Activated T-helper 2 cell treated with anti-CD3 and anti-CD28 coated beads, Interferon-gamma antibody, Interleukin-2, Interleukin-4, amounts not matched to agents 10 μg/mL and 5 μg/mL and 100 μg/mL, durations not matched to agents 14 hours and 24 hours and 36 hours (primary cell): ENCODE measurements around the gene HS3ST3B1. TPM values are rescaled to one million over a fixed set of nuclear protein-coding genes. Genes with fewer than 3 reads are reported as not detected.

Experiments
- DNase-seq: peaks from one replicate; pipeline ENCODE4 v3.0.0; 2021; ENCODE audit warnings: low spot score
- H3K27ac Mint-ChIP-seq: one replicate; pipeline ENCODE4 v1.8.0; 2021; ENCODE audit warnings: mixed read lengths
- H3K27me3 Mint-ChIP-seq: one replicate; pipeline ENCODE4 v1.8.0; 2021; ENCODE audit warnings: low read depth, mixed read lengths
- H3K36me3 Mint-ChIP-seq: one replicate; pipeline ENCODE4 v1.8.0; 2021; ENCODE audit warnings: low read depth, mixed read lengths
- H3K4me1 Mint-ChIP-seq: one replicate; pipeline ENCODE4 v1.8.0; 2021; ENCODE audit warnings: low read depth, mixed read lengths
- H3K4me3 Mint-ChIP-seq: one replicate; pipeline ENCODE4 v1.8.0; 2021; ENCODE audit warnings: low read depth, mild to moderate bottlenecking, moderate library complexity, mixed read lengths
- H3K9me3 Mint-ChIP-seq: one replicate; pipeline ENCODE4 v1.8.0; 2021; ENCODE audit warnings: mixed read lengths
- intact Hi-C: fragments of 100-400 bp; cut with micrococcal nuclease; formaldehyde crosslinking; loops from one replicate; pipeline ENCODE4 v1.15.1; 2023
- total RNA-seq: library from RNA; stranded (reverse); gene quantifications from 2 replicates; pipeline ENCODE4 v1.2.3, GENCODE V29; 2022

The HS3ST3B1 gene
- total RNA-seq, 1 donor from 2014 or later: 8.6 TPM

GRCh38 chr17:14331982-14332298 lies 31.1 kb downstream of the HS3ST3B1 start:
- peaks cover 38% of the 10 kb centered on the region for H3K4me1 Mint-ChIP-seq
- peaks cover 5% of the 10 kb centered on the region for H3K36me3 Mint-ChIP-seq
- no peak overlapping the region for H3K4me3 Mint-ChIP-seq
- H3K27ac Mint-ChIP-seq: no peak overlapping the region
- H3K9me3 Mint-ChIP-seq: no peaks in the 10 kb centered on the region
- DNase-seq: no peak
- intact Hi-C loops: no loop called here
- H3K27me3 Mint-ChIP-seq: no peaks in the 10 kb centered on the region

GRCh38 chr17:14332331-14332730 lies 31.4 kb downstream of the HS3ST3B1 start:
- Mint-ChIP-seq H3K27me3 (no peaks in the 10 kb centered on the region), H3K9me3 (no peaks in the 10 kb centered on the region), H3K4me3 (no peak overlapping the region), H3K27ac (no peak overlapping the region), H3K4me1 (peaks cover 40% of the 10 kb centered on the region), H3K36me3 (peaks cover 5% of the 10 kb centered on the region)
- intact Hi-C loops: no loop called here
- no peak for DNase-seq

GRCh38 chr17:14333506-14333905 lies 32.6 kb downstream of the HS3ST3B1 start:
- H3K9me3 Mint-ChIP-seq: no peaks in the 10 kb centered on the region
- no peak for DNase-seq
- H3K27ac Mint-ChIP-seq: no peak overlapping the region
- no peaks in the 10 kb centered on the region for H3K27me3 Mint-ChIP-seq
- H3K4me1 Mint-ChIP-seq: peaks cover 46% of the 10 kb centered on the region
- H3K4me3 Mint-ChIP-seq: no peak overlapping the region
- H3K36me3 Mint-ChIP-seq: no peaks in the 10 kb centered on the region
- intact Hi-C loops: no loop called here

GRCh38 chr17:14334276-14334840 lies 33.5 kb downstream of the HS3ST3B1 start:
- DNase-seq: no peak
- Mint-ChIP-seq H3K9me3 (no peaks in the 10 kb centered on the region), H3K27ac (peak overlapping the region; percentile 62), H3K4me1 (peaks cover 45% of the 10 kb centered on the region), H3K27me3 (no peaks in the 10 kb centered on the region), H3K4me3 (no peak overlapping the region), H3K36me3 (peaks cover 4% of the 10 kb centered on the region)
- intact Hi-C loops: no loop called here

GRCh38 chr17:14334919-14335318 lies 34.0 kb downstream of the HS3ST3B1 start:
- Mint-ChIP-seq H3K4me1 (peaks cover 47% of the 10 kb centered on the region), H3K27me3 (no peaks in the 10 kb centered on the region), H3K27ac (peak overlapping the region; percentile 62), H3K36me3 (peaks cover 4% of the 10 kb centered on the region), H3K4me3 (no peak overlapping the region), H3K9me3 (no peaks in the 10 kb centered on the region)
- intact Hi-C loops: loop anchor here (5.0 kb wide), 1 partner anchor 222 kb away; no protein-coding TSS in a partner anchor
- DNase-seq: no peak

GRCh38 chr17:14336418-14336817 lies 35.5 kb downstream of the HS3ST3B1 start:
- intact Hi-C loops: loop anchor here (2.0 to 5.0 kb wide), 2 partner anchors 134 to 221 kb away; no protein-coding TSS in a partner anchor
- no peak for DNase-seq
- H3K4me3 Mint-ChIP-seq: no peak overlapping the region
- no peaks in the 10 kb centered on the region for H3K9me3 Mint-ChIP-seq
- H3K36me3 Mint-ChIP-seq: peaks cover 8% of the 10 kb centered on the region
- peaks cover 49% of the 10 kb centered on the region for H3K4me1 Mint-ChIP-seq
- no peak overlapping the region for H3K27ac Mint-ChIP-seq
- H3K27me3 Mint-ChIP-seq: no peaks in the 10 kb centered on the region

- Mint-ChIP-seq H3K27ac (peak overlapping the region; percentile 81), H3K27me3 (no peaks in the 10 kb centered on the region), H3K36me3 (peaks cover 8% of the 10 kb centered on the region), H3K4me3 (peak overlapping the region; percentile 20), H3K9me3 (no peaks in the 10 kb centered on the region), H3K4me1 (peaks cover 46% of the 10 kb centered on the region)
- DNase-seq: no peak
- intact Hi-C loops: loop anchor here (1.0 to 5.0 kb wide), 9 partner anchors 16 to 220 kb away; no protein-coding TSS in a partner anchor
Observed at GRCh38 chr17:14337596-14338079, 36.8 kb downstream of the HS3ST3B1 start.

GRCh38 chr17:14340857-14341754 lies 40.2 kb downstream of the HS3ST3B1 start:
- no peaks in the 10 kb centered on the region for H3K9me3 Mint-ChIP-seq
- H3K36me3 Mint-ChIP-seq: peaks cover 17% of the 10 kb centered on the region
- DNase-seq: no peak
- H3K27ac Mint-ChIP-seq: no peak overlapping the region
- H3K4me3 Mint-ChIP-seq: no peak overlapping the region
- intact Hi-C loops: no loop called here
- H3K4me1 Mint-ChIP-seq: peaks cover 28% of the 10 kb centered on the region
- H3K27me3 Mint-ChIP-seq: no peaks in the 10 kb centered on the region

GRCh38 chr17:14341866-14342265 lies 41.0 kb downstream of the HS3ST3B1 start:
- H3K27me3 Mint-ChIP-seq: no peaks in the 10 kb centered on the region
- H3K4me3 Mint-ChIP-seq: no peak overlapping the region
- H3K4me1 Mint-ChIP-seq: peaks cover 22% of the 10 kb centered on the region
- H3K36me3 Mint-ChIP-seq: peaks cover 21% of the 10 kb centered on the region
- H3K9me3 Mint-ChIP-seq: no peaks in the 10 kb centered on the region
- intact Hi-C loops: no loop called here
- DNase-seq: no peak
- H3K27ac Mint-ChIP-seq: no peak overlapping the region

- H3K27ac Mint-ChIP-seq: no peak overlapping the region
- peaks cover 46% of the 10 kb centered on the region for H3K36me3 Mint-ChIP-seq
- intact Hi-C loops: no loop called here
Observed at GRCh38 chr17:14346801-14347200, 45.9 kb downstream of the HS3ST3B1 start.

GRCh38 chr17:14351493-14351892 lies 50.6 kb downstream of the HS3ST3B1 start:
- DNase-seq: no peak
- Mint-ChIP-seq H3K4me3 (no peak overlapping the region), H3K4me1 (peaks cover 9% of the 10 kb centered on the region), H3K9me3 (no peaks in the 10 kb centered on the region), H3K27me3 (no peaks in the 10 kb centered on the region), H3K36me3 (peaks cover 35% of the 10 kb centered on the region), H3K27ac (no peak overlapping the region)
- intact Hi-C loops: no loop called here

More at GRCh38 chr17:14346801-14347200, 45.9 kb downstream of the HS3ST3B1 start:
- Mint-ChIP-seq H3K9me3 (no peaks in the 10 kb centered on the region), H3K4me1 (peaks cover 6% of the 10 kb centered on the region), H3K4me3 (no peak overlapping the region), H3K27me3 (no peaks in the 10 kb centered on the region)
- DNase-seq: no peak

GRCh38 chr17:14352136-14352535 lies 51.3 kb downstream of the HS3ST3B1 start:
- DNase-seq: no peak
- H3K9me3 Mint-ChIP-seq: no peaks in the 10 kb centered on the region
- no peak overlapping the region for H3K4me3 Mint-ChIP-seq
- no peak overlapping the region for H3K27ac Mint-ChIP-seq
- H3K4me1 Mint-ChIP-seq: peaks cover 9% of the 10 kb centered on the region
- intact Hi-C loops: no loop called here
- no peaks in the 10 kb centered on the region for H3K27me3 Mint-ChIP-seq
- peaks cover 32% of the 10 kb centered on the region for H3K36me3 Mint-ChIP-seq

- Mint-ChIP-seq H3K9me3 (no peaks in the 10 kb centered on the region), H3K4me1 (peaks cover 9% of the 10 kb centered on the region), H3K27ac (no peak overlapping the region), H3K36me3 (peaks cover 14% of the 10 kb centered on the region), H3K27me3 (no peaks in the 10 kb centered on the region), H3K4me3 (no peak overlapping the region)
- intact Hi-C loops: no loop called here
- DNase-seq: no peak
Observed at GRCh38 chr17:14353861-14354474, 53.1 kb downstream of the HS3ST3B1 start.
